ENCODE data around the gene BTBD17. TPM values are rescaled to one million over a fixed set of nuclear protein-coding genes. Genes with fewer than 3 reads are reported as not detected.

The BTBD17 gene
- total RNA-seq, 3 donors from 2014 or later = 0.17 TPM; not detected in 2

DNA sequence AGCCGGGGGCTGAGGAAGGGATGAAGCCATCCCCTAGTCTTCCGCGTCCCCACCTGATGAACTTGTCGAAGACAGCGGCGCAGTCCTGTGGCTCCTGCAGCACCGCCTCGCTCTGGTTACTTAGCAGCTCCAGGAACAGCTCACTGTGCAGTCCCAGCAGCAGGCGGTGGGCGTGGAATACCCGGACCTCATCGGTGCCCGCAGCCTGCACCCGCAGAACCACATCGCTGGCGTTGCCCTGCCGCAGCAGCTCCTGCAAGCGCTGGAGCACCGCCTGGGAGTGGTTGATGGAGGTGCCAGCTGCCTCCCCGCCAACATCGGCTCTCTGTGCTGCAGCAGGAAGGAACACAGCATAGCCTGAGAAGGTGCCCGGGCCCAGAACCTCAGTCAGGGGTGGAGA is 1.8 kb downstream of the BTBD17 start:
- H3K9me3 ChIP-seq = no peaks in the 10 kb centered on the region
- no peak overlapping the region for H3K4me3 ChIP-seq
- no peak for ATAC-seq
- TF ChIP-seq, protein P1, sequence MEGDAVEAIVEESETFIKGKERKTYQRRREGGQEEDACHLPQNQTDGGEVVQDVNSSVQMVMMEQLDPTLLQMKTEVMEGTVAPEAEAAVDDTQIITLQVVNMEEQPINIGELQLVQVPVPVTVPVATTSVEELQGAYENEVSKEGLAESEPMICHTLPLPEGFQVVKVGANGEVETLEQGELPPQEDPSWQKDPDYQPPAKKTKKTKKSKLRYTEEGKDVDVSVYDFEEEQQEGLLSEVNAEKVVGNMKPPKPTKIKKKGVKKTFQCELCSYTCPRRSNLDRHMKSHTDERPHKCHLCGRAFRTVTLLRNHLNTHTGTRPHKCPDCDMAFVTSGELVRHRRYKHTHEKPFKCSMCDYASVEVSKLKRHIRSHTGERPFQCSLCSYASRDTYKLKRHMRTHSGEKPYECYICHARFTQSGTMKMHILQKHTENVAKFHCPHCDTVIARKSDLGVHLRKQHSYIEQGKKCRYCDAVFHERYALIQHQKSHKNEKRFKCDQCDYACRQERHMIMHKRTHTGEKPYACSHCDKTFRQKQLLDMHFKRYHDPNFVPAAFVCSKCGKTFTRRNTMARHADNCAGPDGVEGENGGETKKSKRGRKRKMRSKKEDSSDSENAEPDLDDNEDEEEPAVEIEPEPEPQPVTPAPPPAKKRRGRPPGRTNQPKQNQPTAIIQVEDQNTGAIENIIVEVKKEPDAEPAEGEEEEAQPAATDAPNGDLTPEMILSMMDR (IDR thresholded peaks at IDR 0.05) = no peak
- intact Hi-C loops (cut with DNase I, micrococcal nuclease) = no loop called here
- H3K4me1 ChIP-seq (ENCODE audit: low read depth) = peaks cover 4% of the 10 kb centered on the region
- no peaks in the 10 kb centered on the region for H3K36me3 ChIP-seq (ENCODE audit: low read depth)
- DNase-seq = no peak

- intact Hi-C loops (cut with DNase I, micrococcal nuclease) = no loop called here
- no peak for DNase-seq
- TF ChIP-seq, protein P1 (IDR thresholded peaks at IDR 0.05) = no peak
- Histone ChIP-seq H3K4me1 (ENCODE audit: low read depth) (peaks cover 4% of the 10 kb centered on the region), H3K9me3 (no peaks in the 10 kb centered on the region), H3K4me3 (no peak overlapping the region), H3K36me3 (ENCODE audit: low read depth) (no peaks in the 10 kb centered on the region)
- no peak for ATAC-seq
These were observed 3.0 kb downstream of the BTBD17 start for GRCh38 chr17:74358697-74359096.

- TF ChIP-seq, protein P1 (IDR thresholded peaks at IDR 0.05) = no peak
- H3K4me1 ChIP-seq (ENCODE audit: low read depth) = peaks cover 4% of the 10 kb centered on the region
- no peaks in the 10 kb centered on the region for H3K36me3 ChIP-seq (ENCODE audit: low read depth)
- H3K4me3 ChIP-seq = no peak overlapping the region
- no peaks in the 10 kb centered on the region for H3K9me3 ChIP-seq
- no peak for ATAC-seq
- intact Hi-C loops (cut with DNase I, micrococcal nuclease) = no loop called here
- DNase-seq = no peak
These were observed 4.2 kb downstream of the BTBD17 start for GRCh38 chr17:74357466-74357809.

- peak; percentile 50 for ATAC-seq
- no peak overlapping the region for H3K4me3 ChIP-seq
- H3K9me3 ChIP-seq = no peaks in the 10 kb centered on the region
- no peaks in the 10 kb centered on the region for H3K36me3 ChIP-seq (ENCODE audit: low read depth)
- intact Hi-C loops (cut with DNase I, micrococcal nuclease) = no loop called here
- peaks cover 4% of the 10 kb centered on the region for H3K4me1 ChIP-seq (ENCODE audit: low read depth)
- DNase-seq = no peak
- TF ChIP-seq, protein P1 (IDR thresholded peaks at IDR 0.05) = no peak
These were observed 4.8 kb downstream of the BTBD17 start for GRCh38 chr17:74356646-74357465.

- Histone ChIP-seq H3K9me3 (no peaks in the 10 kb centered on the region), H3K4me1 (ENCODE audit: low read depth) (peaks cover 4% of the 10 kb centered on the region), H3K36me3 (ENCODE audit: low read depth) (no peaks in the 10 kb centered on the region), H3K4me3 (no peak overlapping the region)
- intact Hi-C loops (cut with DNase I, micrococcal nuclease) = no loop called here
- DNase-seq (no peak), ATAC-seq (no peak)
- TF ChIP-seq, protein P1 (IDR thresholded peaks at IDR 0.05) = no peak
These were observed 6.6 kb downstream of the BTBD17 start for GRCh38 chr17:74355065-74355464.
